Activated CD4-positive, CD25-positive, alpha-beta regulatory T cell treated with anti-CD3 and anti-CD28 coated beads, Interleukin-2, amount 50 U/mL, for 24 hours (primary cell): ENCODE measurements around the gene TRIM38.
A peak's percentile ranks its signal among the peaks of the same experiment; 100 is the strongest.
"Not testable (repeated sequence)": the region's sequence is repeated elsewhere in the genome, so short reads cannot be mapped to it uniquely, and the experiment has no call there.

Experiments
- ATAC-seq, 2 donors: fragments of 150-1000 bp; cut with Tn5 transposase; one replicate each; pipeline ENCODE4 v1.10.0; 2021; ENCODE audit warnings: mild to moderate bottlenecking in 1 of 2, moderate library complexity in 1 of 2

The TRIM38 gene

GRCh38 chr6:26008470-26008869, 45.9 kb downstream of the TRIM38 start:
- ATAC-seq: no peak

- no peak for ATAC-seq
Measured at GRCh38 chr6:26009817-26010216, 47.2 kb downstream of the TRIM38 start.

- ATAC-seq: no peak
Measured at GRCh38 chr6:26012061-26012460, 49.5 kb downstream of the TRIM38 start.

- ATAC-seq: not testable (repeated sequence)
Measured at GRCh38 chr6:26014386-26014785, 51.8 kb downstream of the TRIM38 start.

GRCh38 chr6:26016245-26016962, 53.8 kb downstream of the TRIM38 start:
- no peak for ATAC-seq

- ATAC-seq: no peak
Measured at GRCh38 chr6:26016963-26017631, 54.5 kb downstream of the TRIM38 start.

GRCh38 chr6:26017632-26017966, 55.0 kb downstream of the TRIM38 start:
- ATAC-seq: peak; percentile 57 to 58

- ATAC-seq: no peak
Measured at GRCh38 chr6:26019261-26019830, 56.7 kb downstream of the TRIM38 start.

- no peak for ATAC-seq
Measured at GRCh38 chr6:26019967-26020328, 57.3 kb downstream of the TRIM38 start.

- ATAC-seq: peak; percentile 51 to 65
Measured at GRCh38 chr6:26020329-26021000, 57.9 kb downstream of the TRIM38 start.

GRCh38 chr6:26021001-26021349, 58.4 kb downstream of the TRIM38 start:
- ATAC-seq: peak in 1 of 2 donors; percentile 0

GRCh38 chr6:26021350-26022131, 58.9 kb downstream of the TRIM38 start:
- peak; percentile 60 to 68 for ATAC-seq

GRCh38 chr6:26022132-26022472, 59.5 kb downstream of the TRIM38 start:
- no peak for ATAC-seq

GRCh38 chr6:26022737-26023136, 60.1 kb downstream of the TRIM38 start:
- no peak for ATAC-seq

- no peak for ATAC-seq
Measured at GRCh38 chr6:26024651-26025046, 62.0 kb downstream of the TRIM38 start.

GRCh38 chr6:26025047-26025893, 62.7 kb downstream of the TRIM38 start:
- no peak for ATAC-seq

GRCh38 chr6:26025894-26026832, 63.6 kb downstream of the TRIM38 start:
- peak; percentile 30 to 33 for ATAC-seq

GRCh38 chr6:26026833-26027490, 64.4 kb downstream of the TRIM38 start:
- peak; percentile 66 to 74 for ATAC-seq

GRCh38 chr6:26027491-26028211, 65.0 kb downstream of the TRIM38 start:
- no peak for ATAC-seq
